GM12878 (cell line): ENCODE results near the gene DTD1. TPM values are rescaled to one million over a fixed set of nuclear protein-coding genes. Genes with fewer than 3 reads are reported as not detected.

ENCODE experiments used
- ATAC-seq: fragments of 200-7000 bp; cut with Tn5 transposase; 3 replicates; pipeline ENCODE4 v1.9.1; 2020; ENCODE audit warnings: mild to moderate bottlenecking, moderate library complexity
- BruUV-seq: library from RNA; stranded (reverse); fragments of 400-500 nt; replicated peaks from 2 replicates; lab custom pipeline; 2021; lab: Mats Ljungman, UMichigan
- CTCF ChIA-PET: fragments of 300-600 bp; sonication (Branson Sonifier 250); formaldehyde crosslinking; extraction: SDS; loops from one replicate; lab custom pipeline; 2021; ENCODE audit warnings: inconsistent platforms; lab: Yijun Ruan, JAX
- POLR2A ChIA-PET: fragments of 350-600 bp; formaldehyde crosslinking; extraction: SDS; loops from one replicate; lab custom pipeline; 2021; ENCODE audit warnings: inconsistent platforms; lab: Charles Lee
- RAD21 ChIA-PET: fragments of 300-600 bp; sonication (Branson Sonifier 250); formaldehyde crosslinking; loops from one replicate; lab custom pipeline; 2023; ENCODE audit warnings: antibody characterized with exemption; ENCODE audit not compliant: unreplicated experiment; lab: Charles Lee
- SMC1A ChIA-PET: fragments of 300-600 bp; sonication (Branson Sonifier 250); formaldehyde crosslinking; loops from one replicate; lab custom pipeline; 2023; ENCODE audit not compliant: unreplicated experiment, uncharacterized antibody; lab: Charles Lee
- DNase-seq: peaks from one replicate; pipeline ENCODE4 v3.0.0-alpha.2; 2011; ENCODE audit warnings: low read depth, low spot score
- FAIRE-seq: peaks from 3 replicates; lab custom pipeline; 2011; peaks lifted over from hg19 to GRCh38; lab: Jason Lieb, UNC
- H2AFZ ChIP-seq: 2 replicates; pipeline ENCODE4 v1.6.0; 2011; ENCODE audit warnings: low read depth, low read length, control low read depth; ENCODE audit not compliant: control insufficient read depth
- H3K27ac ChIP-seq: 2 replicates; pipeline ENCODE4 v1.5.1; 2011; ENCODE audit warnings: control low read depth; ENCODE audit not compliant: control insufficient read depth, insufficient read depth
- H3K27me3 ChIP-seq, 2 experiments: replicated peaks in 1 of 2; 2 replicates each; pipeline versions ENCODE4 v1.6.0 to v1.6.1; 2011; ENCODE audit warnings: low read length in 1 of 2; ENCODE audit not compliant: control insufficient read depth in 2 of 2, insufficient read depth in 2 of 2
- H3K36me3 ChIP-seq, 2 experiments: 2 replicates each; pipeline ENCODE4 v1.5.1; 2011; ENCODE audit warnings: low read length in 1 of 2; ENCODE audit not compliant: control insufficient read depth in 2 of 2, insufficient read depth in 2 of 2
- H3K4me1 ChIP-seq: 2 replicates; pipeline ENCODE4 v1.6.1; 2011; ENCODE audit warnings: mild to moderate bottlenecking, low read length, moderate library complexity, mixed read lengths; ENCODE audit not compliant: control insufficient read depth, insufficient read depth
- H3K4me2 ChIP-seq: 2 replicates; pipeline ENCODE4 v1.6.0; 2011; ENCODE audit warnings: control low read depth; ENCODE audit not compliant: control insufficient read depth, insufficient read depth
- H3K4me3 ChIP-seq: fragments of 200-600 bp; sonication (generic); 2 replicates; pipeline ENCODE4 v1.5.1; 2016
- H3K79me2 ChIP-seq: 2 replicates; pipeline ENCODE4 v1.6.0; 2011; ENCODE audit warnings: low read length; ENCODE audit not compliant: control insufficient read depth, insufficient read depth
- H3K9ac ChIP-seq: 2 replicates; pipeline ENCODE4 v1.8.0; 2011; ENCODE audit warnings: low read length, control low read depth, mixed read lengths; ENCODE audit not compliant: control insufficient read depth, insufficient read depth
- H3K9me3 ChIP-seq: replicated peaks from 3 replicates; pipeline ENCODE4 v1.5.1; 2011; ENCODE audit warnings: mild to moderate bottlenecking, low read length; ENCODE audit not compliant: control insufficient read depth, insufficient read depth
- H4K20me1 ChIP-seq: 2 replicates; pipeline ENCODE4 v1.6.0; 2011; ENCODE audit not compliant: control insufficient read depth, insufficient read depth
- CEBPZ ChIP-seq: fragments of 150-350 bp; IDR thresholded peaks from 2 replicates; pipeline ENCODE4 v1.6.1; 2016; ENCODE audit warnings: low read depth, low read length
- HDAC2 ChIP-seq: fragments of 200-600 bp; sonication (generic); IDR thresholded peaks from 2 replicates; pipeline ENCODE4 v1.6.1; 2017
- HDGF ChIP-seq: fragments of 450-650 bp; IDR thresholded peaks from 2 replicates; pipeline ENCODE4 v1.6.1; 2016; ENCODE audit warnings: antibody characterized with exemption
- PAX8 ChIP-seq: fragments of 450-650 bp; IDR thresholded peaks from 2 replicates; pipeline ENCODE4 v1.6.1; 2017; ENCODE audit warnings: mild to moderate bottlenecking, moderate library complexity
- POLR2AphosphoS5 ChIP-seq: IDR thresholded peaks from 2 replicates; pipeline ENCODE4 v1.6.1; 2011; ENCODE audit warnings: mild to moderate bottlenecking, low read length, inconsistent platforms
- RAD21 ChIP-seq: IDR thresholded peaks from 2 replicates; pipeline ENCODE4 v1.6.1; 2011; ENCODE audit warnings: mild to moderate bottlenecking, low read depth, low read length, moderate library complexity; ENCODE audit not compliant: insufficient read depth
- SMC3 ChIP-seq: IDR thresholded peaks from 2 replicates; pipeline ENCODE4 v1.6.1; 2011; ENCODE audit warnings: low read length, improper control_type of control experiment, borderline replicate concordance
- ZBTB11 ChIP-seq: fragments of 450-650 bp; formaldehyde crosslinking; IDR thresholded peaks from 2 replicates; pipeline ENCODE4 v1.5.0; 2022; ENCODE audit warnings: mild to moderate bottlenecking, missing genetic modification characterization
- ZZZ3 ChIP-seq: IDR thresholded peaks from 2 replicates; pipeline ENCODE4 v1.6.1; 2011; ENCODE audit warnings: low read depth; ENCODE audit not compliant: control insufficient read depth, insufficient read length
- WGBS: methylation state at CpG from one replicate; pipeline ENCODE4 v1.1.6; 2016; ENCODE audit warnings: low lambda C conversion rate; ENCODE audit not compliant: insufficient replicate concordance, insufficient coverage; ENCODE audit errors: missing lambda C conversion rate; 5-methylcytosine and 5-hydroxymethylcytosine counted together
- in situ Hi-C: fragments of 300-500 bp; cut with MboI; formaldehyde crosslinking; loops from 9 replicates; pipeline ENCODE4 v1.14.3; 2018; ENCODE audit warnings: mixed read lengths
- intact Hi-C: fragments of 100-400 bp; cut with micrococcal nuclease; formaldehyde crosslinking; loops from one replicate; pipeline ENCODE4 v1.14.2; 2022; ENCODE audit not compliant: unreplicated experiment
- polyA plus RNA-seq, 11 experiments: library from polyadenylated mRNA; depleted of rRNA in 4 of 11; unstranded in 6 of 11; stranded (reverse) in 5 of 11; fragments of >200 nt; fragmentation: Nextera tagmentation in 4 of 11; fragmentation: Illumina TruSeq in 1 of 11; extraction: Ambion mirVana in 4 of 11; extraction: Trizol in 1 of 11; gene quantifications; 1 replicate in 1 of 11; 2 replicates in 10 of 11; pipeline versions ENCODE4 v1.2.1 to v1.2.3, GENCODE V29; 2011 to 2016; ENCODE audit warnings: inconsistent platforms in 2 of 11, missing spikeins in 2 of 11, low read depth in 1 of 11
- total RNA-seq, 4 experiments: library from RNA; depleted of rRNA in 3 of 4; stranded (reverse); fragments of >200 nt in 3 of 4; fragmentation: Illumina TruSeq in 1 of 4; extraction: Trizol in 1 of 4; gene quantifications; 2 replicates each; pipeline versions ENCODE4 v1.2.1 to v1.2.3, GENCODE V29; 2013 to 2021

The DTD1 gene
- total and polyA plus RNA-seq, 10 of the 15 experiments (the other 5 are each of a cell fraction or from before 2014, with no cell fraction given) = 24.3 to 99.8 (median 63.3) TPM

- TF ChIP-seq SMC3 (no peak), HDGF (no peak)
- no peak for FAIRE-seq
- peaks cover 2% of the 10 kb centered on the region; the same call in 1 of the 3 replicates for H3K9me3 ChIP-seq
- no peak overlapping the region for H3K4me3 ChIP-seq
- 52% methylated on average over 2 of the region's 2 CpGs for WGBS
- H3K4me1 ChIP-seq = peaks cover 11% of the 10 kb centered on the region
- CTCF ChIA-PET = interaction anchor here (1.3 kb wide), 1 partner anchor 827 kb away, joined by 3 read pairs; no protein-coding TSS in a partner anchor
- in situ Hi-C loops (no loop called here), intact Hi-C loops (no loop called here)
- SMC1A ChIA-PET = interaction anchor here (1.1 to 1.7 kb wide), 4 partner anchors 12 to 72 kb away, joined by 3 to 6 read pairs (median 4); partner anchors contain the start of gene SCP2D1
- no peak overlapping the region for H3K27ac ChIP-seq
- H3K79me2 ChIP-seq = no peaks in the 10 kb centered on the region
- peak overlapping the region; percentile 78 for H2AFZ ChIP-seq
- no peak for DNase-seq
- no peak overlapping the region for H3K4me2 ChIP-seq
- RAD21 ChIA-PET = interaction anchor here (1.7 to 1.9 kb wide), 2 partner anchors 169 to 270 kb away, joined by 3 to 7 read pairs; no protein-coding TSS in a partner anchor
- no peaks in the 10 kb centered on the region; a peak in 1 of 4 replicates for H3K27me3 ChIP-seq
- no peaks in the 10 kb centered on the region for H3K36me3 ChIP-seq
- ATAC-seq = no peak
- no peak overlapping the region for H3K9ac ChIP-seq
- H4K20me1 ChIP-seq = no peaks in the 10 kb centered on the region
- no TSS peak for BruUV-seq
- POLR2A ChIA-PET = no interaction called here
These were observed 213.7 kb downstream of the DTD1 start for GRCh38 chr20:18801516-18801915.

GRCh38 chr20:18802012-18802634, 214.3 kb downstream of the DTD1 start:
- Histone ChIP-seq H3K36me3 (no peaks in the 10 kb centered on the region), H2AFZ (peak overlapping the region; percentile 78), H4K20me1 (no peaks in the 10 kb centered on the region), H3K4me2 (peak overlapping the region; percentile 0), H3K9ac (no peak overlapping the region), H3K9me3 (no peaks in the 10 kb centered on the region; the same call in 2 of the 3 replicates), H3K4me1 (peaks cover 11% of the 10 kb centered on the region), H3K4me3 (no peak overlapping the region), H3K27ac (no peak overlapping the region), H3K27me3 (no peaks in the 10 kb centered on the region; a peak in 1 of 4 replicates), H3K79me2 (no peaks in the 10 kb centered on the region)
- ATAC-seq (peak; percentile 78), DNase-seq (no peak), FAIRE-seq (no peak)
- in situ Hi-C loops (no loop called here), intact Hi-C loops (no loop called here)
- ChIA-PET SMC1A (interaction anchor here (1.1 to 1.7 kb wide), 4 partner anchors 12 to 73 kb away, joined by 3 to 6 read pairs (median 4); partner anchors contain the start of gene SCP2D1), RAD21 (interaction anchor here (0.7 to 1.9 kb wide), 3 partner anchors 9 to 270 kb away, joined by 3 to 7 read pairs (median 3); no protein-coding TSS in a partner anchor), CTCF (interaction anchor here (1.3 kb wide), 2 partner anchors 9 to 826 kb away, joined by 3 read pairs; no protein-coding TSS in a partner anchor), POLR2A (no interaction called here)
- BruUV-seq = no TSS peak
- WGBS = 0% methylated on average over 7 of the region's 7 CpGs
- TF ChIP-seq HDAC2 = no peak
- no peak for TF ChIP-seq POLR2AphosphoS5
- TF ChIP-seq ZBTB11 (CRISPR knock-in tag) = no peak
- TF ChIP-seq PAX8 = no peak
- no peak for TF ChIP-seq RAD21
- no peak for TF ChIP-seq ZZZ3
- no peak for TF ChIP-seq CEBPZ
